Liver (tissue), 3 donors: ENCODE results near the gene PLXNB2.

Source experiments
- EGR1 ChIP-seq, 2 donors: IDR thresholded peaks; 2 replicates each; pipeline ENCODE4 v1.6.1; 2016 to 2018; ENCODE audit warnings: antibody characterized with exemption in 2 of 2, low read depth in 2 of 2
- GABPA ChIP-seq, 2 donors: IDR thresholded peaks in 1 of 2; conservative IDR thresholded peaks in 1 of 2; 2 replicates each; pipeline ENCODE4 v1.6.1; 2016; ENCODE audit warnings: antibody characterized with exemption in 2 of 2, mild to moderate bottlenecking in 1 of 2, moderate library complexity in 1 of 2
- HNF4G ChIP-seq: IDR thresholded peaks from 2 replicates; pipeline ENCODE4 v1.6.1; 2016; ENCODE audit warnings: antibody characterized with exemption
- JUND ChIP-seq, 2 donors: IDR thresholded peaks; 2 replicates each; pipeline ENCODE4 v1.6.1; 2016; ENCODE audit warnings: antibody characterized with exemption in 2 of 2
- RAD21 ChIP-seq, 2 donors: IDR thresholded peaks; 2 replicates each; pipeline ENCODE4 v1.6.1; 2016; ENCODE audit warnings: antibody characterized with exemption in 2 of 2, mild to moderate bottlenecking in 2 of 2
- RXRA ChIP-seq, 2 donors: IDR thresholded peaks; 2 replicates each; pipeline ENCODE4 v1.6.1; 2017 to 2018; ENCODE audit warnings: antibody characterized with exemption in 2 of 2, mild to moderate bottlenecking in 1 of 2
- SP1 ChIP-seq: IDR thresholded peaks from 2 replicates; pipeline ENCODE4 v1.6.1; 2018; ENCODE audit warnings: antibody characterized with exemption, mild to moderate bottlenecking
- TAF1 ChIP-seq: conservative IDR thresholded peaks from 2 replicates; pipeline ENCODE4 v1.6.1; 2016; ENCODE audit warnings: antibody characterized with exemption, mild to moderate bottlenecking
- YY1 ChIP-seq: IDR thresholded peaks from 2 replicates; pipeline ENCODE4 v1.6.1; 2016; ENCODE audit warnings: antibody characterized with exemption, mild to moderate bottlenecking
- TF ChIP-seq, protein P1 (sequence below): fragments of 150-350 bp; IDR thresholded peaks from 2 replicates; pipeline ENCODE4 v1.5.1; 2017; ENCODE audit warnings: improper control_type of control experiment, low read depth, low read length; ENCODE audit not compliant: missing input control
- TF ChIP-seq, protein P2 (sequence below): IDR thresholded peaks from 2 replicates; pipeline ENCODE4 v1.6.1; 2016; ENCODE audit warnings: antibody characterized with exemption
- TF ChIP-seq, protein P3 (sequence below): IDR thresholded peaks from 2 replicates; pipeline ENCODE4 v1.6.1; 2016; ENCODE audit warnings: antibody characterized with exemption
- TF ChIP-seq, protein P4 (sequence below): IDR thresholded peaks from 2 replicates; pipeline ENCODE4 v1.6.1; 2016; ENCODE audit warnings: antibody characterized with exemption, mild to moderate bottlenecking
- TF ChIP-seq, protein P5 (sequence below): IDR thresholded peaks from 2 replicates; pipeline ENCODE4 v1.6.1; 2016; ENCODE audit warnings: antibody characterized with exemption
- donor health status: healthy.
- donor health status: healthy.

DNA sequence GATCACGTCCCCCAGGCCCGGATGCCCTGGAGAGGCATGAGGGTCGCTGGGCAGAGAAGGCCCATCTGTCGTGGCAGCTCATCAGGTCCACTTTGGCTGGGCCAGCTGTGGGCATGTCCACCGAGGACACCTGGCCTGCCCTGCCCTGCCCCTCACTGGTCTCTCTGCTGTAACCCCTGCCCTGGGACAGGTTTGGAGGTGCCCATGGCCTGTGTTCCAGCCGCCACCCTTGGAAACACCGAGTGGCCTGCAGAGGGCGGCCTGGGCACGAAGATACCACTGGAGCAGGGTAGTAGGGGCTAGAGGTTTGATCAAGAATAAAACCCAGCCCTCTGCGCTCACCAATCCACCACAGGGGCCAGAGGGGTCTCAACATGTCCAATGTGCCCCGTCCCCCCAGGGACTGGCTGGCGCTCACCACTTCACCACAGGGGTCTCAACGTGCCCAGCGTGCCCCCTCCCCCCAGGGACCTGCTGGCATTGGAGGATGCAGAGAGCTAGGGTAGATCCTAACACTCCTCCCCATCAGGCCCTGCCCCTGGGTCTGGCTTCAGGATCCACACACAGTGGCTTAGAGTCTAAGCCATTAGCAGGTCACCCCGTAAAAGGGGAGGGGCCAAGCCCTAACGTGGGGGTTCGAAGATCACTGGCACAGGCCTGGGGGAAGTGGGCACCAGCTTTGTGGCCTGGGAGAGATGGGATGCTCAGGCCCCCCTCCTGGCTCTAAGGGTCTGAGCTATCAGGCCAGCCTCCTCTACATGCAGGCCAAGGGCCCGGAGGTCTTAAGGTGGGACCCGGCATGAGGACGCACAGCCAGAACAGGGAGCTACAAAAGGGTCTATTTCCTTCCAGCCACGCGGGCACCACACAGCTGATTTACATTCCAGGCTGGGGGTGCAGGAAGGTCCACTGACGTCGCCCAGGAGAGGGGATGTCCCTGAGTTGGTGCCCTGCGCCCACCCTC lies 55.1 kb downstream of the PLXNB2 start:
- no peak for TF ChIP-seq JUND (IDR thresholded peaks at IDR 0.05)
- TF ChIP-seq, protein P1, sequence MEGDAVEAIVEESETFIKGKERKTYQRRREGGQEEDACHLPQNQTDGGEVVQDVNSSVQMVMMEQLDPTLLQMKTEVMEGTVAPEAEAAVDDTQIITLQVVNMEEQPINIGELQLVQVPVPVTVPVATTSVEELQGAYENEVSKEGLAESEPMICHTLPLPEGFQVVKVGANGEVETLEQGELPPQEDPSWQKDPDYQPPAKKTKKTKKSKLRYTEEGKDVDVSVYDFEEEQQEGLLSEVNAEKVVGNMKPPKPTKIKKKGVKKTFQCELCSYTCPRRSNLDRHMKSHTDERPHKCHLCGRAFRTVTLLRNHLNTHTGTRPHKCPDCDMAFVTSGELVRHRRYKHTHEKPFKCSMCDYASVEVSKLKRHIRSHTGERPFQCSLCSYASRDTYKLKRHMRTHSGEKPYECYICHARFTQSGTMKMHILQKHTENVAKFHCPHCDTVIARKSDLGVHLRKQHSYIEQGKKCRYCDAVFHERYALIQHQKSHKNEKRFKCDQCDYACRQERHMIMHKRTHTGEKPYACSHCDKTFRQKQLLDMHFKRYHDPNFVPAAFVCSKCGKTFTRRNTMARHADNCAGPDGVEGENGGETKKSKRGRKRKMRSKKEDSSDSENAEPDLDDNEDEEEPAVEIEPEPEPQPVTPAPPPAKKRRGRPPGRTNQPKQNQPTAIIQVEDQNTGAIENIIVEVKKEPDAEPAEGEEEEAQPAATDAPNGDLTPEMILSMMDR: peak; percentile 66
- TF ChIP-seq EGR1 (IDR thresholded peaks at IDR 0.05; ENCODE audit: low read depth in 2 of 2): no peak
- TF ChIP-seq, protein P2, sequence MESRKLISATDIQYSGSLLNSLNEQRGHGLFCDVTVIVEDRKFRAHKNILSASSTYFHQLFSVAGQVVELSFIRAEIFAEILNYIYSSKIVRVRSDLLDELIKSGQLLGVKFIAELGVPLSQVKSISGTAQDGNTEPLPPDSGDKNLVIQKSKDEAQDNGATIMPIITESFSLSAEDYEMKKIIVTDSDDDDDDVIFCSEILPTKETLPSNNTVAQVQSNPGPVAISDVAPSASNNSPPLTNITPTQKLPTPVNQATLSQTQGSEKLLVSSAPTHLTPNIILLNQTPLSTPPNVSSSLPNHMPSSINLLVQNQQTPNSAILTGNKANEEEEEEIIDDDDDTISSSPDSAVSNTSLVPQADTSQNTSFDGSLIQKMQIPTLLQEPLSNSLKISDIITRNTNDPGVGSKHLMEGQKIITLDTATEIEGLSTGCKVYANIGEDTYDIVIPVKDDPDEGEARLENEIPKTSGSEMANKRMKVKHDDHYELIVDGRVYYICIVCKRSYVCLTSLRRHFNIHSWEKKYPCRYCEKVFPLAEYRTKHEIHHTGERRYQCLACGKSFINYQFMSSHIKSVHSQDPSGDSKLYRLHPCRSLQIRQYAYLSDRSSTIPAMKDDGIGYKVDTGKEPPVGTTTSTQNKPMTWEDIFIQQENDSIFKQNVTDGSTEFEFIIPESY: no peak
- no peak for TF ChIP-seq YY1
- TF ChIP-seq, protein P3, sequence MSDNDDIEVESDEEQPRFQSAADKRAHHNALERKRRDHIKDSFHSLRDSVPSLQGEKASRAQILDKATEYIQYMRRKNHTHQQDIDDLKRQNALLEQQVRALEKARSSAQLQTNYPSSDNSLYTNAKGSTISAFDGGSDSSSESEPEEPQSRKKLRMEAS: no peak
- no peak for TF ChIP-seq SP1
- no peak for TF ChIP-seq RXRA (IDR thresholded peaks at IDR 0.05)
- TF ChIP-seq RAD21 (IDR thresholded peaks at IDR 0.05): peak; percentile 84 to 85
- no peak for TF ChIP-seq GABPA (IDR thresholded peaks at IDR 0.05 in 1 of 2, conservative IDR thresholded peaks at IDR 0.05 in 1 of 2)
- TF ChIP-seq, protein P4, sequence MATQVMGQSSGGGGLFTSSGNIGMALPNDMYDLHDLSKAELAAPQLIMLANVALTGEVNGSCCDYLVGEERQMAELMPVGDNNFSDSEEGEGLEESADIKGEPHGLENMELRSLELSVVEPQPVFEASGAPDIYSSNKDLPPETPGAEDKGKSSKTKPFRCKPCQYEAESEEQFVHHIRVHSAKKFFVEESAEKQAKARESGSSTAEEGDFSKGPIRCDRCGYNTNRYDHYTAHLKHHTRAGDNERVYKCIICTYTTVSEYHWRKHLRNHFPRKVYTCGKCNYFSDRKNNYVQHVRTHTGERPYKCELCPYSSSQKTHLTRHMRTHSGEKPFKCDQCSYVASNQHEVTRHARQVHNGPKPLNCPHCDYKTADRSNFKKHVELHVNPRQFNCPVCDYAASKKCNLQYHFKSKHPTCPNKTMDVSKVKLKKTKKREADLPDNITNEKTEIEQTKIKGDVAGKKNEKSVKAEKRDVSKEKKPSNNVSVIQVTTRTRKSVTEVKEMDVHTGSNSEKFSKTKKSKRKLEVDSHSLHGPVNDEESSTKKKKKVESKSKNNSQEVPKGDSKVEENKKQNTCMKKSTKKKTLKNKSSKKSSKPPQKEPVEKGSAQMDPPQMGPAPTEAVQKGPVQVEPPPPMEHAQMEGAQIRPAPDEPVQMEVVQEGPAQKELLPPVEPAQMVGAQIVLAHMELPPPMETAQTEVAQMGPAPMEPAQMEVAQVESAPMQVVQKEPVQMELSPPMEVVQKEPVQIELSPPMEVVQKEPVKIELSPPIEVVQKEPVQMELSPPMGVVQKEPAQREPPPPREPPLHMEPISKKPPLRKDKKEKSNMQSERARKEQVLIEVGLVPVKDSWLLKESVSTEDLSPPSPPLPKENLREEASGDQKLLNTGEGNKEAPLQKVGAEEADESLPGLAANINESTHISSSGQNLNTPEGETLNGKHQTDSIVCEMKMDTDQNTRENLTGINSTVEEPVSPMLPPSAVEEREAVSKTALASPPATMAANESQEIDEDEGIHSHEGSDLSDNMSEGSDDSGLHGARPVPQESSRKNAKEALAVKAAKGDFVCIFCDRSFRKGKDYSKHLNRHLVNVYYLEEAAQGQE: no peak
- no peak for TF ChIP-seq TAF1
- no peak for TF ChIP-seq HNF4G
- TF ChIP-seq, protein P5, sequence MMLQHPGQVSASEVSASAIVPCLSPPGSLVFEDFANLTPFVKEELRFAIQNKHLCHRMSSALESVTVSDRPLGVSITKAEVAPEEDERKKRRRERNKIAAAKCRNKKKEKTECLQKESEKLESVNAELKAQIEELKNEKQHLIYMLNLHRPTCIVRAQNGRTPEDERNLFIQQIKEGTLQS: no peak
